GM19468 (cell line): ENCODE measurements around the gene TNNC1.

Experiments
- ATAC-seq: cut with Tn5 transposase; IDR thresholded peaks from one replicate; pipeline ENCODE4 v1.9.1; 2021; ENCODE audit warnings: mild to moderate bottlenecking, moderate library complexity, moderate number of reproducible peaks; ENCODE audit not compliant: unreplicated experiment; ENCODE audit errors: extremely low read depth

Gene TNNC1

DNA sequence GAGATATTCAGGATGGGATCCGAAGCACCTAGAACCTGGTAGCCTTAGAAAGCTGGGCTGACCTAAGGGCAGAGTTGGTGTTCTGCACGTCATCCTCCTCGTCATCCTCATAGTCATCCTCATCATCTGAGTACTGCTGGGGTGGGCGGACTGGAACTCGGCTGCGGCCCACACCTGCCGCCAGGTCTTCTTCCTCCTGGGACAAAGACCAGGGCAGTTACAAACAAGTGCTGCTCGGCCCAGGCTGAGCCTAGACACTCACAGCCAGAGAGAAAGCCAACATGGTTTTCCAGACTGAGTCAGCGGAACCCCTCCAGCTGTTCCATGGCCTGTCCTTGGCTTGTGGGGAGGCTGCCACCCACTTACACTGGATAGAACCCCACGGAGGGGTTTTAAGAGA is 49.5 kb downstream of the TNNC1 start:
- ATAC-seq: no peak

DNA sequence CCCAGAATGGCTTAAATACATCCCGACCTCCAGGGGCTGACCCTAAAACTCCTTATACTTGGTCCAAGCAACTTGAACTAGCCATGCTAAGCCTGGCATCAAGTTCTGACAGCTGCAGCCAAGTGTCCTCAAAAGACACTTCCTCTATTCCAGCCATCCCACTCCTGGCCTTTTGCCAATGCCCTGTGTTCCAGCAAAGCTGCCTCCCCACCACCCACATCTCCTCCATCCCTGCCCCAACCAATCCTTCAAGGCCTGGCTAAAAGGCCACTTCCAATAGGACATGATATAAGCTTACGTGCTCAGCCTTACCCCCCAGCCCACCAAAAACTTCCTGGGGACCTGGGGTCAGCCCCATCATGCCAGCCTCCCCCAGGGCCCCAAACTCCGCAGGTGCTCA is 49.9 kb downstream of the TNNC1 start:
- ATAC-seq: no peak

DNA sequence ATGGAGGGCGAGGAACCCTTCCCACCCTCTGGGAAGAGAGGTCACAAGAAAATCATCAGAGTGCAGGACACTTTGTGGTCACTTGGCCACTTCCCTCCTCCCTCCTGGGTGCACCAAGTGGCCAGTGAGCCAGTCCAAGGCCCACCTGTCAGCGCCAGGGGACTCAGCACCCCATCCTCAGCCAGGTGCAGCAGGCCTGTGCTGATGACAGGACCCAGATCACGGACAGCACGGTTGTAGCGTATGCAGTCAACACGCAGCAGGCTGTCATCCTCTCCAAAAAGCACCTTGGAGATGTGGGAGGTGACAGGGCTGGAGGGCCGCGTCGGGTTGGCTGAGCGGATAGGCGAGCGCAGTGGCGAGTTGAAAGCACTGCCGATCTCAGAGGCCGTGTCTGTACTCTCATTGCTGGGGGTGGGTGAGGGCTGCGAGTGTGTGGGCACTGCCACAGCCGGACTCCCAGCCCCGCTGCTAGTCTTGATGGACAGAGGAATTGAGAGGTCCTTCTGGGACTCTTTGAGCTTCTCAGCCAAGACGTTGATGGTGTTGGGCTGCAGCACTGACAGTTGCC is 50.5 kb downstream of the TNNC1 start:
- ATAC-seq: no peak

DNA sequence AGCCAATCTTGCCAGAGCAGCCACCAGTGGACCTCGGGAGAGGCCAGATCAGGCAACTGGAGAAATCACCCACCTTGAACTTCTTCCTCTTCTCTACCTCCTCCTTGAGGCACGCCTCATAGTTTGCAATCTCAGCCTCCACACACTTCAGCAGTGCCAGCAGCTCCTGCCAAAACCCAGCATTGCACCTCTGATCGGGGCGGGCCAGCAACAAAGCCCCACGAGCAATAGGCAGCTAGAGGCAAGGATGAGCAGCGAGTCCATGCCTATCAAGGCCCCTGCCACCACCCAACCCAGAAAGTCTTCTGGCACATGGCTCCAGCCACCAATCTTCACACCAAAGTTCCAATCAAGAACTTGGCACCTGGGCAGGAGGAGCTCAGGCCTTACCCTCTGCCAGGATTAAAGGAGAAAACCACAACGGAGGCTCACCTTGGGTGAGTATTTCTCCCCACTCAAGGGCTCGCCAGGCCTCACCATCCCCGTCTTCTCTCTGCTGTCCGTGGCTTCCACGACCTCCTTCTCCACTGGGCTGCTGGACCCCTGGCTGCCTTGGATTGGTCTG is 51.1 kb downstream of the TNNC1 start:
- ATAC-seq: no peak

DNA sequence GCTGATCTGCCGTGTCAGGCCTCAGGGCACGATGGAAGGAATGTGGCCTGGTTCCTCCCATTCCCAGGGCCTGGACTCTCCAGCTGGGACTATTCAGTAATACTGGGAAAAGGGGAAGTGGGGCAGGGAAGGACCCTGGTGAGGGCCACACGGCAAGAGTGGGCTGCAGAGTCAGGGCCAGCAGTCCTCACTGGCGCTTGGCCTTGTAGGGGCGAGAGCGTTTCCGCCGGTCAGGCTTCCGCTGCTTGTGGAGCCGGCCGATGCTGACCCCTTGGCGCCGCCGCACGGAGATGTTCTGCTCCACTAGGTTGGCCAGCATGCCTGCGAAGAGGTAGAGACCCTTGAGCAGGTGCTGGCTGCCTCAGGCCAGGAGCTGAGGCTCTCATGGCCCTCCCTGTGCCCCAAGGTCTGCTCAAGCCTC is 51.7 kb downstream of the TNNC1 start:
- ATAC-seq: no peak

DNA sequence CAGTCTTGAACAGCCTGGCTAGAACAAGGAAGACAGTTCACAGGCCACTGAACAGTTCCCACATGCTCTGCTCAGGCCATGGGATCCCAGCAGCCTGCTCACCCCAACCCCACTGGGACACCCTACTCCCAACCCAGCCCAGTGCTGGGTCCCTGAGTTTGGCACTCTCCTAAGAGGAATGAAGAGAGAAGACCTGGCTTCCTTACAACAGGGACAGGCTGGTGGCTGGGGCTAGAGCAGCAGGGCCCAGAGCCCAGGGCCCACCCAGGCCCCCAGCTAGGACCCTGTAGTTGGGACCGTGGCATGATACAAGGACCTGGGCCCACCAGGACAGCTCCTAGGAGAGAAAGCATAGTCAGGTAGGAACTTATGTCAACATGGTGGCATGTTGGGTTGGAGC is 52.3 kb downstream of the TNNC1 start:
- no peak for ATAC-seq
